GM15510 (cell line): ENCODE data around the gene SLC26A11.

Experiments used
- POLR2A ChIP-seq: IDR thresholded peaks from 3 replicates; pipeline ENCODE4 v1.6.1; 2011; ENCODE audit warnings: borderline replicate concordance; ENCODE audit not compliant: insufficient read length; ENCODE audit errors: extremely low read depth

SLC26A11 gene

GRCh38 chr17:80268427-80268826, 48.2 kb downstream of the SLC26A11 start:
- no peak for TF ChIP-seq POLR2A

- no peak for TF ChIP-seq POLR2A
Observed at GRCh38 chr17:80269405-80269807, 49.2 kb downstream of the SLC26A11 start.

- TF ChIP-seq POLR2A: no peak
Observed at GRCh38 chr17:80270104-80270503, 49.9 kb downstream of the SLC26A11 start.

GRCh38 chr17:80270836-80271235, 50.6 kb downstream of the SLC26A11 start:
- no peak for TF ChIP-seq POLR2A

- no peak for TF ChIP-seq POLR2A
Observed at GRCh38 chr17:80272366-80272765, 52.1 kb downstream of the SLC26A11 start.

- no peak for TF ChIP-seq POLR2A
Observed at GRCh38 chr17:80274331-80274730, 54.1 kb downstream of the SLC26A11 start.

- no peak for TF ChIP-seq POLR2A
Observed at GRCh38 chr17:80274871-80275449, 54.7 kb downstream of the SLC26A11 start.

GRCh38 chr17:80277751-80278671, 57.8 kb downstream of the SLC26A11 start:
- TF ChIP-seq POLR2A: no peak

- no peak for TF ChIP-seq POLR2A
Observed at GRCh38 chr17:80279895-80280294, 59.7 kb downstream of the SLC26A11 start.

GRCh38 chr17:80281516-80281915, 61.3 kb downstream of the SLC26A11 start:
- TF ChIP-seq POLR2A: no peak

GRCh38 chr17:80283116-80283852, 63.1 kb downstream of the SLC26A11 start:
- TF ChIP-seq POLR2A: no peak

GRCh38 chr17:80284631-80285030, 64.4 kb downstream of the SLC26A11 start:
- TF ChIP-seq POLR2A: no peak

- no peak for TF ChIP-seq POLR2A
Observed at GRCh38 chr17:80285237-80285920, 65.2 kb downstream of the SLC26A11 start.

GRCh38 chr17:80286638-80286960, 66.4 kb downstream of the SLC26A11 start:
- TF ChIP-seq POLR2A: no peak

GRCh38 chr17:80287038-80287437, 66.8 kb downstream of the SLC26A11 start:
- no peak for TF ChIP-seq POLR2A
